Non-pigmented ciliary epithelial cell (primary cell): Measurements from ENCODE around the gene BLOC1S5.
"Not testable (repeated sequence)": the region's sequence is repeated elsewhere in the genome, so short reads cannot be mapped to it uniquely, and the experiment has no call there.

ENCODE experiments used
- DNase-seq: peaks from one replicate; pipeline ENCODE4 v3.0.0-alpha.2; 2010; ENCODE audit warnings: low read depth

Gene BLOC1S5

GRCh38 chr6:8043221-8043620, 21.0 kb downstream of the BLOC1S5 start:
- DNase-seq: no peak

GRCh38 chr6:8041913-8042583, 22.1 kb downstream of the BLOC1S5 start:
- DNase-seq: no peak

DNA sequence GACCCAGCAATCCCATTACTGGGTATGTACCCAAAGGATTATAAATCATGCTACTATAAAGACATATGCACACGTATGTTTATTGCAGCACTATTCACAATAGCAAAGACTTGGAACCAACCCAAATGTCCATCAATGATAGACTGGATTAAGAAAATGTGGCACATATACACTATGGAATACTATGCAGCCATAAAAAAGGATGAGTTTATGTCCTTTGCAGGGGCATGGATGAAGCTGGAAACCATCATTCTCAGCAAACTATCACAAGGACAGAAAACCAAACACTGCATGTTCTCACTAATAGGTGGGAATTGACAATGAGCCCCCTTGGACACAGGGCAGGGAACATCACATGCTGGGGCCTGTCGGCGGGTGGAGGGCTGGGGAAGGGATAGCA, 30.1 kb downstream of the BLOC1S5 start:
- DNase-seq: not testable (repeated sequence)

DNA sequence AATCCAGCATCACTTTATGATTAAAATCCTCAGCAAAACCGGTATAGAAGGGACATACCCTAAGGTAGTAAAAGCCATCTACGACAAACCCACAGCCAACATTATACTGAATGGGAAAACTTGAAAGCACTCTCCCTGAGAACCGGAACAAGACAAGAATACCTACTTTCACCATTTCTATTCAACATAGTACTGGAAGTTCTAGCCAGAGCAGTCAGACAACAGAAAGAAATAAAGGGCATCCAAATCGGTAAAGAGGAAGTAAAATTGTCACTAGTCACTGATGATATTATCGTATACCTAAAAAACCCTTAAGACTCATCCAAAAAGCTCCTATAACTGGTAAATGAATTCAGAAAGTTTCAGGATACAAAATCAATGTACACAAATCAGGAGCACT, 33.3 kb downstream of the BLOC1S5 start:
- no peak for DNase-seq

GRCh38 chr6:8029243-8029870, 34.8 kb downstream of the BLOC1S5 start:
- DNase-seq: no peak

DNA sequence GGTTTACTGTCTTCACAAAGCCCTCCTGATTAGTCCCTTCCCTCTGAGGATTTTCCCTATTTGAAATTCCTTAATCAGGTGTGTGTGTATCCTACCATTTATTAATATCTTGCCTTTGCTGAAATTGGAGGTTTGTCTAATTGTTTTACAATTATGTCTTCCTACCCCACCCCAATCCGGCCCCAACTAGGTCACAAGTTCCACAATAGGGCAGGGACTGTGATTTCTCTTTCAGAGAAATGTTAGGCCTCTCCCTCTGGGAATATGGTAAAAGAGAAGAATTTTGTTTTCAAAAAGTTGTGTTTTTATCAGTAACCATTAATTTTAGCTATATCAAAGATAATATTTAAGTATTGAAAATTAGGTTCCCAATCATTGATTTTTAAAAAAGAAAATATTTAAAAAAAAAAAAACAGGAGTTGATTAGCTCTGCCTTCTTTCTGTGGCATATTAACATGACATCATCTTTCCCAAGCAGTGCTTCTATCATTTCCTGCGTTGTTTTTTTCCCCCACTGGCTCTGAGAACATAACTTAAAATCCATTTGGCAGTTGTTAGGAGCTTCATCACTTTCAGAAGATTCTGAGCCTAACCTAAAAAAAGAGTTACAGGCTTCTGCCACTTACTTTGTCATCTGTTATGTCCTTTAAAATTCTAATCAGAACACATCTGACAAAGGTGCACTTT, 36.1 kb downstream of the BLOC1S5 start:
- DNase-seq: no peak

DNA sequence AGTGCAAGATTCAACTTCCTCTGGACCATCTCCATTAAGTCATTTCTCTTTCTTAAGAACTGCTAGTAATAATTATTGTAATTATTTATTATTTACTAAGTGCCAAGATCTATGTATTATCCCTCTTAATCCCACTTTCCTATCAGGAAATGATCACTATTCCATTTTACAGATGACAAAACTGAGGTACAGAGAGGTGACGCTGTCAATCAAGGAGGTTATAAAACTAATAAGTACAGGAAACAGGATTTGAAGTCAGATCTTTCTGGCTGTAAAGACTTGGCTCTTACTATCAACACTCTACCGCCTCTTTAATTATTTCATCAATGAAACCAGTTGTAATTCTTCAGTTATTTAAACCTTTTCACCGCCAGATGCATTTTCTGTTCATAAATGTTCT, 37.4 kb downstream of the BLOC1S5 start:
- no peak for DNase-seq

DNA sequence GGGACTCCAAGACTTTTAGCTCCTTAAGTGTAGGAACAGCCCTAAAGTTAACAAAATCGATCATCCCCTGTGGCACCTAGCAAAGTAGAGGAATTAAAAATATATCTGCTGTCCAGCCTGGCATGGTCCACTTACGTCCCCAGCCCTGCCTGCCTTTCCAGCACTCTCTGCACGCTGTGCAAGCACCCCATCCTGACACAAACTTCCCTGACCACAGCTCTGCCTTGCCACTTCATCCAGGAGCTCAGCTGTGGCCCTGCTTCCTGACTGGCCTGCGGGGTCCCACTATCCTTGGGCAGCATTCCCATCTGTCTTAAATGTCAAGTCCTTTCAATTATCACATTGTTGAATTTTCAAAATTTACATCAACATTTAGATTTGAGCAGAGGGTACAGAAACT, 39.0 kb downstream of the BLOC1S5 start:
- DNase-seq: no peak

DNA sequence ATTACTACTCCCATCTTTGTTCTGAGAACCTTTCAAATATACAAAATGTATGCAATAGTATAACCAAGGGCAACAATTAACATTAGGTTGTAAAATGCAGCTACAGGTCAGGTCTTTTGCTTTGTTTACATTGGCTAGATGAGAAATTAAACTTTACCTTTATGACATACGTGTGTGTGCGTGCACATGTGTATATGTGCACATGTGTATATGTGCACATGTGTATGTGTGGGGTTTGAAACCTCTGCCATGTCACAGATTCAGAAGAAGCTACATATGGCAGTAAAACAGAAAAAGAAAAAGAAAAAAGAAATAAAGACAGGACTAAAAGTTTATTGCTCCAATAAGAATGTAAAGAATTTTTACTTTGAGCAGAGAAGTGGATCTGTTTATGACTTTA, 40.6 kb downstream of the BLOC1S5 start:
- DNase-seq: no peak

DNA sequence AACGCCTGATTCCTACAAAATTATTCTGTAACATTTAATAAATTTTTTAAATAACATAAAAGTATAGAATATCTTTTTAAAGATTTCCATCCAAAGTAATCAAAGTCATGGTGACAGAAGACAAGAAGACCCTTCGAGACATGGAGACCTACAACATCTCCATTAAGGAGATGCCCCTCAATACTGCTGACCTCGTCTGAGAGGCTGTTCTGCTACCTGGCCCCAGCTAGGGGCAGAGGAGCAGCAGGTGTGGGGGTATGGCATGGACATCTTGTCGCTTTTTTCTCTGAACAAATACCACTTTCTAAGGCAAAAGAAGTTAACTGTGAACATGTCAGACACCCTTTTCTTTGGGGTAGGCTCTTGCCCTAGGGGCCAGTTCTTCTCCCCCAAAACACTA, 44.1 kb downstream of the BLOC1S5 start:
- DNase-seq: no peak

DNA sequence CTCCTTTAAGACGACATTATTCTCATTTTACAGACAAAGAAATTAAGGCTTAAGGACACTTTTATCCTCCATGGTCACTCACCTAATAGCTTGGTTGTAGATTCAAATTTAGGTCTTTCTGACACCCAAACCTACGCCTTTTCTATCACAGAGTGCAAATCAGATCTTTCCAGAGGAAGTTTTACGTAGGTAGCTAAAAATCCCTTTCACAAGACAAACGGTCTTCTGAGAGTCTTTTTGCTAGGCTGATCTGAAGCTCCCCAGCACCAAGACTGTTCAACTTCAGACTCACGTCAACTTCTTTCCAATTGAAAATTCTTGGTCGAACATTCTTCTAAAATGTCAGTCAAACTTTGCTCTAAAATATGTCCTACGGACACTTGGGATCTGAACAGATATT, 46.5 kb downstream of the BLOC1S5 start:
- no peak for DNase-seq

DNA sequence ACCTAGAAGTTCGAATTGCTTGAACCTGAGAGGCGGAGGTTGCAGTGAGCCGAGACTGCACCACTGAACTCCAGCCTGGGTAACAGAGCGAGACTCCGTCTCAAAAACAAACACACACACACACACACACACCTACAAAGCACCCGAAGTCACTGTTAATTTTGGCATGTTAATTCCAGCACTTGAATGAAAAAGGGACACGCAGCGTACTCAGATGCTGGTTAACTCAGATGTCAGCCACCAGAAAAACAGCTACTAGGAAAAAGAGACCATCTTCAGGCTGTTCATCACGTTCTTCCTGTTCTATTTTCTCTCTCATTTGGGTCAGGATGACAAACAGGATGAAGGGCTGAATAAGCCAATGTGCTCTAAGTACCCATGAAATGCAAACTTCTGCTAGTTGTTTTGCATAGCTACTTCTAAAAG, 46.9 kb downstream of the BLOC1S5 start:
- no peak for DNase-seq

- no peak for DNase-seq
Measured at GRCh38 chr6:8014947-8015346, 49.2 kb downstream of the BLOC1S5 start.

- DNase-seq: no peak
Measured at GRCh38 chr6:8013763-8014162, 50.4 kb downstream of the BLOC1S5 start.

GRCh38 chr6:8006208-8006607, 58.0 kb downstream of the BLOC1S5 start:
- no peak for DNase-seq

- DNase-seq: no peak
Measured at GRCh38 chr6:8005136-8005535, 59.1 kb downstream of the BLOC1S5 start.

GRCh38 chr6:8000636-8001035, 63.6 kb downstream of the BLOC1S5 start:
- DNase-seq: no peak

GRCh38 chr6:8000188-8000596, 64.0 kb downstream of the BLOC1S5 start:
- DNase-seq: no peak

DNA sequence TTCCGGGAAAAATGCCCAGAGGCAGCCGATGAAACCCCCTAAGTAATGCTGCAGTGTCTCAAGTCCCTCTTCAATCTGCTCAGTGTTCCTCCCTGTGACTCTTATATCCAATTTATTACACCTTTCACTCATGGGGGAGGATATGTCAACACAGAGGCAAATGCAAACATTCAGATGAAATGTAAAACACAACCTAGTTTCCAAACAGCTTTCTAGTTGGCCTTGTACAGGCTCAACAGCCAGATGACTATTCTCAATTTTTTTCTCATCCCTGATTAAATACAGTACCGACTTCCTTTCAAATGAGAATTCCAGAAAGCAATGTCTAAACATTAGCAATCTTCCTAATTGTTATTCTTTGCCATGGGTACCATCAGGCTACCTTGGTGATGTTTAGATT, 65.0 kb downstream of the BLOC1S5 start:
- DNase-seq: no peak

GRCh38 chr6:7998103-7998725, 66.0 kb downstream of the BLOC1S5 start:
- peak; percentile 73 for DNase-seq

- no peak for DNase-seq
Measured at GRCh38 chr6:7997286-7997685, 66.9 kb downstream of the BLOC1S5 start.

DNA sequence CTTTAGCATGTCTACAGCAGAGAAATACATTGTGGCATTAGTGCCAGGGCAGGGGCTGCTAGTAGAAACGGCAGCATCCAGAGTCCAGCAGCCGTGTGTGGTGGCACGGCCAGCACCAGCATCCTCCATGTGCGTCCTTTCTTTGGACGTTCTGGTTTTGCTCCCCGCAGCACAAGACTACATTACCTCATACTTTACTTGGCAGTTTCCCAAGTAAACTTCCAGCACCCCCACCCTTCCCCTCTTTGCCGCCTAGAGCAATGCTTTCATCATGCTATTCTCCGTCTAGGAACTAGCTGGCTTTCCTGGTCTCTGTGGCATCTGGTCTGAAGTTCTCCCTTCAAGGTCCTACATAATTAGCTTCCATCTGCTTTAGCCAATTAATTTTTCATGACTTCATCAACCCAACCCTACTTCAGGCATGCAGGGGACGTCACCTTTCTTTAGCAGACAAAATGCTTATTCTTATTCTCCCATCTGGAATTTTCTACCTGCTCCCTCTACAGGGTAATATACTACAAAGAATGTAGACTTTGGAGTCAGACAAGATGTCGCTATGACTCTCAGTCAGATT, 67.6 kb downstream of the BLOC1S5 start:
- peak; percentile 72 for DNase-seq

DNA sequence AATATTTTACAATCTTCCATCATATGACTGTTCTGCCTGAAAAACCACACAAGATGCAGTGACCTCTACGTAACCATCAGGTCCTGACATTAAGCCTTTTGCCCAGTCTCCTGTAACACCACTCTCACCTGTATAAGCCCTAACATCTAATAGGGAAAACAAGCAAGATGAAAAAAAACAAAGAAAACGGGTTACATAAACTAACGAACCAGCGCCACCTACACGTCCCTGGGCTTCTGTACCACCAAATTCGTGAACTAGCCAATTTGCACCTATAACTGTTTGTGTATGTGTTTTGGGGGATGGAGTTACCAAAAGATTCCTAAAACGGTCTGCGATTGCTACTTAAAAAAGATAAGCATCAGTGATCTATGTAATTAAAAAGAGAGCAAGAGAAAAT, 70.2 kb downstream of the BLOC1S5 start:
- no peak for DNase-seq
